OCI-LY3 (cell line): ENCODE measurements around the gene FRMD4A.

Source experiments
- CTCF ChIP-seq: fragments of 200-600, 300-600 bp; sonication (generic); IDR thresholded peaks from 2 replicates; pipeline ENCODE4 v1.5.1; 2014; ENCODE audit warnings: antibody characterized with exemption, low read length, low read depth
- EZH2phosphoT487 ChIP-seq: fragments of 200-600 bp; shearing (Covaris generic); IDR thresholded peaks from 2 replicates; pipeline ENCODE4 v1.6.1; 2018; ENCODE audit warnings: antibody characterized with exemption, mixed run types, low read depth

- TF ChIP-seq CTCF: no peak
- TF ChIP-seq EZH2phosphoT487: no peak
These were observed 491.2 kb downstream of the FRMD4A start for GRCh38 chr10:13839430-13839990.
